Astrocyte (in vitro differentiated cells and primary cell): ENCODE results near the gene GRID2. TPM values are rescaled to one million over a fixed set of nuclear protein-coding genes. Genes with fewer than 3 reads are reported as not detected.

Experiments used
- DNase-seq: peaks from one replicate; pipeline ENCODE4 v3.0.0-alpha.2; 2010; ENCODE audit warnings: low read depth
- FAIRE-seq: peaks from 2 replicates; lab custom pipeline; 2011; peaks lifted over from hg19 to GRCh38; lab: Jason Lieb, UNC
- H2AFZ ChIP-seq: 2 replicates; pipeline ENCODE4 v1.6.0; 2012; ENCODE audit warnings: low read depth, low read length, inconsistent platforms
- H3K27ac ChIP-seq: 2 replicates; pipeline ENCODE4 v1.5.1; 2011; ENCODE audit warnings: low read depth, low read length, inconsistent platforms
- H3K27me3 ChIP-seq: 2 replicates; pipeline ENCODE4 v1.6.0; 2011; ENCODE audit warnings: low read length, inconsistent platforms; ENCODE audit not compliant: insufficient read depth
- H3K36me3 ChIP-seq: 2 replicates; pipeline ENCODE4 v1.5.1; 2011; ENCODE audit warnings: low read length, inconsistent platforms; ENCODE audit not compliant: insufficient read depth
- H3K4me1 ChIP-seq: 2 replicates; pipeline ENCODE4 v1.5.1; 2011; ENCODE audit warnings: low read length, inconsistent platforms; ENCODE audit not compliant: insufficient read depth
- H3K4me2 ChIP-seq: 2 replicates; pipeline ENCODE4 v1.6.0; 2012; ENCODE audit warnings: low read length, inconsistent platforms
- H3K4me3 ChIP-seq: 2 replicates; pipeline ENCODE4 v1.5.1; 2011; ENCODE audit warnings: low read depth, mild to moderate bottlenecking, low read length, inconsistent platforms; ENCODE audit not compliant: insufficient read depth
- H3K79me2 ChIP-seq: 2 replicates; pipeline ENCODE4 v1.6.0; 2012; ENCODE audit warnings: mild to moderate bottlenecking, low read length, inconsistent platforms; ENCODE audit not compliant: insufficient read depth
- H3K9ac ChIP-seq: 2 replicates; pipeline ENCODE4 v1.6.0; 2012; ENCODE audit warnings: mild to moderate bottlenecking, low read length, inconsistent platforms
- H3K9me3 ChIP-seq: 2 replicates; pipeline ENCODE4 v1.5.1; 2012; ENCODE audit warnings: low read depth, mild to moderate bottlenecking, low read length, inconsistent platforms; ENCODE audit not compliant: insufficient read depth
- H4K20me1 ChIP-seq: 2 replicates; pipeline ENCODE4 v1.6.0; 2012; ENCODE audit warnings: low read length, inconsistent platforms; ENCODE audit not compliant: insufficient read depth
- H3K27ac Mint-ChIP-seq: one replicate; pipeline ENCODE4 v1.8.0; 2021; ENCODE audit warnings: mild to moderate bottlenecking, mixed read lengths; ENCODE audit not compliant: unreplicated experiment
- H3K27me3 Mint-ChIP-seq: one replicate; pipeline ENCODE4 v1.8.0; 2021; ENCODE audit warnings: low read depth, mixed read lengths; ENCODE audit not compliant: unreplicated experiment
- H3K36me3 Mint-ChIP-seq: one replicate; pipeline ENCODE4 v1.8.0; 2021; ENCODE audit warnings: low read depth, mixed read lengths; ENCODE audit not compliant: unreplicated experiment
- H3K4me1 Mint-ChIP-seq: one replicate; pipeline ENCODE4 v1.8.0; 2021; ENCODE audit warnings: low read depth, mixed read lengths; ENCODE audit not compliant: unreplicated experiment
- H3K4me3 Mint-ChIP-seq: one replicate; pipeline ENCODE4 v1.8.0; 2021; ENCODE audit warnings: mild to moderate bottlenecking, moderate library complexity, mixed read lengths; ENCODE audit not compliant: unreplicated experiment
- H3K9me3 Mint-ChIP-seq: one replicate; pipeline ENCODE4 v1.8.0; 2021; ENCODE audit warnings: mild to moderate bottlenecking, mixed read lengths; ENCODE audit not compliant: unreplicated experiment
- EZH2 ChIP-seq: IDR thresholded peaks from 2 replicates; pipeline ENCODE4 v1.6.1; 2012; ENCODE audit warnings: mild to moderate bottlenecking, low read length, inconsistent platforms; ENCODE audit not compliant: insufficient read depth
- total RNA-seq: library from RNA; stranded (reverse); gene quantifications from 2 replicates; pipeline ENCODE4 v1.2.1, GENCODE V29; 2021
- TF ChIP-seq, protein P1 (sequence below): IDR thresholded peaks from 2 replicates; pipeline ENCODE4 v1.5.1; 2011; ENCODE audit warnings: low read depth, mild to moderate bottlenecking, inconsistent platforms, low read length, moderate library complexity; ENCODE audit not compliant: insufficient read depth

Gene GRID2
- total RNA-seq, 1 donor from 2014 or later, result 0.14 TPM

DNA sequence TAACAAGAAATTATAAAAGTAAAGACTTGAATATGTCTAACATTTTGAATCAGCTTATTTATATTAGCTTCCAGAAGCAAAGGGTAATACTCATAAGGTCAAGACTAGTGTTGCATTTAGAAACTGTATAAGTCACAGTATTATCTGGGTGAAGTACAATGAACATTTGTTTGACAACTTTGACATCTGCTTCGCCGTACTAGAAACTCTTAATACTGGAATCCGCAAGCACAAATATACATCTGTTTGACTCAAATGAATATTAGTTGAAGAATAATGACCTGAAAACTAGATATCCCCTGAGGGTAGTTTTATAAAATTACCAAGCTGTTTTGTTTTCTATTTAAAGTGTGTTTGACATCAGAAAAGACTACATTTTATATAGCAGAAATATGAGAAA is 1389.4 kb downstream of the GRID2 start:
- no peak overlapping the region for H3K4me2 ChIP-seq
- H3K4me3 ChIP-seq, result no peak overlapping the region
- Mint-ChIP-seq H3K4me3 (no peak overlapping the region), H3K36me3 (no peaks in the 10 kb centered on the region), H3K4me1 (no peaks in the 10 kb centered on the region), H3K9me3 (no peaks in the 10 kb centered on the region), H3K27ac (no peak overlapping the region), H3K27me3 (no peaks in the 10 kb centered on the region)
- no peak overlapping the region for H3K9ac ChIP-seq
- H3K36me3 ChIP-seq, result no peaks in the 10 kb centered on the region
- H2AFZ ChIP-seq, result no peak overlapping the region
- FAIRE-seq, result no peak
- DNase-seq, result no peak
- no peak overlapping the region for H3K27ac ChIP-seq
- TF ChIP-seq, protein P1, sequence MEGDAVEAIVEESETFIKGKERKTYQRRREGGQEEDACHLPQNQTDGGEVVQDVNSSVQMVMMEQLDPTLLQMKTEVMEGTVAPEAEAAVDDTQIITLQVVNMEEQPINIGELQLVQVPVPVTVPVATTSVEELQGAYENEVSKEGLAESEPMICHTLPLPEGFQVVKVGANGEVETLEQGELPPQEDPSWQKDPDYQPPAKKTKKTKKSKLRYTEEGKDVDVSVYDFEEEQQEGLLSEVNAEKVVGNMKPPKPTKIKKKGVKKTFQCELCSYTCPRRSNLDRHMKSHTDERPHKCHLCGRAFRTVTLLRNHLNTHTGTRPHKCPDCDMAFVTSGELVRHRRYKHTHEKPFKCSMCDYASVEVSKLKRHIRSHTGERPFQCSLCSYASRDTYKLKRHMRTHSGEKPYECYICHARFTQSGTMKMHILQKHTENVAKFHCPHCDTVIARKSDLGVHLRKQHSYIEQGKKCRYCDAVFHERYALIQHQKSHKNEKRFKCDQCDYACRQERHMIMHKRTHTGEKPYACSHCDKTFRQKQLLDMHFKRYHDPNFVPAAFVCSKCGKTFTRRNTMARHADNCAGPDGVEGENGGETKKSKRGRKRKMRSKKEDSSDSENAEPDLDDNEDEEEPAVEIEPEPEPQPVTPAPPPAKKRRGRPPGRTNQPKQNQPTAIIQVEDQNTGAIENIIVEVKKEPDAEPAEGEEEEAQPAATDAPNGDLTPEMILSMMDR, result no peak
- TF ChIP-seq EZH2, result no peak
- H3K4me1 ChIP-seq, result no peaks in the 10 kb centered on the region
- H3K9me3 ChIP-seq, result no peaks in the 10 kb centered on the region
- H3K27me3 ChIP-seq, result no peaks in the 10 kb centered on the region
- H3K79me2 ChIP-seq, result no peaks in the 10 kb centered on the region
- no peaks in the 10 kb centered on the region for H4K20me1 ChIP-seq

DNA sequence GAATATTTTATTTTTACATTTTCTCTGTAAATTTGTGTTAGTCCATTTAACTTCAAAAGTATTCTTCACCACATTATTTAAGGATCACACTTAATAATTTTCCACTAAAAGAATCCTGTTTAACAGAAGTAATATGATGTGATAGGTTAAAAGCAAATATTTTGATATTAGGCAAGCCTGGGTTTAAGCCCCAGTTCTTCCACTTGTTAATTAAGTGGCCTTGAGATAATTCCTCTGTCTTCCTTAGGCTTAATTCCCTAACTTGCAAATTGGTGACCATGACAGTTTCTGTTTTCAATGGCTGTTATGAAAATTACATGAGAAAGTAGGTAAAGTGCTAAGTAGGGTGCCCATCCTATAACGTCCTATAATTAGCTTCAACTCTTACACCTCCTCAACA is 1394.9 kb downstream of the GRID2 start:
- Histone ChIP-seq H3K27ac (no peak overlapping the region), H3K9me3 (no peaks in the 10 kb centered on the region), H3K9ac (no peak overlapping the region), H3K27me3 (no peaks in the 10 kb centered on the region), H3K36me3 (no peaks in the 10 kb centered on the region), H3K4me3 (no peak overlapping the region), H3K79me2 (no peaks in the 10 kb centered on the region), H2AFZ (no peak overlapping the region), H3K4me1 (no peaks in the 10 kb centered on the region), H4K20me1 (no peaks in the 10 kb centered on the region), H3K4me2 (no peak overlapping the region)
- Mint-ChIP-seq H3K9me3 (no peaks in the 10 kb centered on the region), H3K4me3 (no peak overlapping the region), H3K27ac (no peak overlapping the region), H3K4me1 (no peaks in the 10 kb centered on the region), H3K36me3 (no peaks in the 10 kb centered on the region), H3K27me3 (no peaks in the 10 kb centered on the region)
- TF ChIP-seq EZH2, result no peak
- TF ChIP-seq, protein P1, result no peak
- FAIRE-seq, result no peak
- no peak for DNase-seq

DNA sequence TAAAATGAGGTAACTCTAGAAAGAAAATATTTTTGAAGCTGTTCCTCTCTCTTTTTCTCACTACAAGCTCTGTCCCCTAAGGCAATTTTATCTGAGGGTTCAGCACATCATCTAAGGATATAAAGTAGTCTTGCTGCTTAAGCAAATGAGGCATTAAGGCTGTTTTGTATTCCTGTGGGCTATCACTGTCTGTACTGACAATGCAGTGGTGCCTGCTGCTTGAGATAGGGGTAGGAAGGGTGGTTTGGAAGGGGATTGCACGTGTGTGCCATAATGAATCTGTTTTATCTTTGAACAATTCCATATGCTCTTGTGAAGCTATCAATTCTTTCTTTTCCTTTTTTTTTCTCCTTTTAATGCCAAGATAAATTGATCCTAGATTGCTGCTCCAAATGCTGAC is 1396.8 kb downstream of the GRID2 start:
- H3K27ac Mint-ChIP-seq, result no peak overlapping the region
- Histone ChIP-seq H2AFZ (no peak overlapping the region), H3K27me3 (no peaks in the 10 kb centered on the region), H3K36me3 (no peaks in the 10 kb centered on the region), H3K27ac (no peak overlapping the region), H3K9me3 (no peaks in the 10 kb centered on the region), H3K4me3 (no peak overlapping the region), H4K20me1 (no peaks in the 10 kb centered on the region), H3K79me2 (no peaks in the 10 kb centered on the region), H3K9ac (no peak overlapping the region), H3K4me2 (no peak overlapping the region), H3K4me1 (no peaks in the 10 kb centered on the region)
- FAIRE-seq (no peak), DNase-seq (no peak)
- H3K27me3 Mint-ChIP-seq, result no peaks in the 10 kb centered on the region
- no peak overlapping the region for H3K4me3 Mint-ChIP-seq
- peaks cover 3% of the 10 kb centered on the region for H3K9me3 Mint-ChIP-seq
- H3K36me3 Mint-ChIP-seq, result no peaks in the 10 kb centered on the region
- TF ChIP-seq, protein P1, result no peak
- TF ChIP-seq EZH2, result no peak
- H3K4me1 Mint-ChIP-seq, result no peaks in the 10 kb centered on the region
